Liver (tissue), 9 donors: ENCODE measurements around the gene PALMD. TPM values are rescaled to one million over a fixed set of nuclear protein-coding genes. Genes with fewer than 3 reads are reported as not detected.

Experiments
- DNase-seq: peaks from one replicate; pipeline ENCODE4 v3.0.0-alpha.2; 2017; ENCODE audit warnings: low spot score
- H3K27ac ChIP-seq, 2 donors: one replicate each; pipeline ENCODE4 v1.7.0; 2013; ENCODE audit warnings: inconsistent platforms in 2 of 2, low read length in 2 of 2, control low read depth in 1 of 2, low read depth in 1 of 2, mild to moderate bottlenecking in 1 of 2
- H3K27me3 ChIP-seq, 4 donors: one replicate each; pipeline versions ENCODE4 v1.6.1 to v1.7.0; 2013; ENCODE audit warnings: low read length in 3 of 4, inconsistent platforms in 1 of 4, mild to moderate bottlenecking in 1 of 4, moderate library complexity in 1 of 4; ENCODE audit not compliant: control insufficient read depth in 4 of 4, insufficient read depth in 4 of 4
- H3K36me3 ChIP-seq, 4 donors: one replicate each; pipeline versions ENCODE4 v1.6.1 to v1.7.0; 2013; ENCODE audit warnings: low read length in 3 of 4, mild to moderate bottlenecking in 3 of 4, low read depth in 1 of 4, moderate library complexity in 1 of 4; ENCODE audit not compliant: control insufficient read depth in 4 of 4, insufficient read depth in 3 of 4
- H3K4me1 ChIP-seq, 4 donors: one replicate each; pipeline versions ENCODE4 v1.6.1 to v1.7.0; 2013; ENCODE audit warnings: low read length in 3 of 4, mild to moderate bottlenecking in 3 of 4, moderate library complexity in 1 of 4; ENCODE audit not compliant: control insufficient read depth in 4 of 4, insufficient read depth in 4 of 4
- H3K4me3 ChIP-seq, 3 donors: one replicate each; pipeline versions ENCODE4 v1.6.1 to v1.7.0; 2013; ENCODE audit warnings: low read length in 3 of 3, control low read depth in 1 of 3, low read depth in 1 of 3, mild to moderate bottlenecking in 1 of 3
- H3K9ac ChIP-seq, 2 donors: one replicate each; pipeline ENCODE4 v1.7.0; 2013; ENCODE audit warnings: low read length in 2 of 2, mild to moderate bottlenecking in 2 of 2, moderate library complexity in 2 of 2, control low read depth in 1 of 2, low read depth in 1 of 2
- H3K9me3 ChIP-seq, 4 donors: one replicate each; pipeline versions ENCODE4 v1.6.1 to v1.7.0; 2013; ENCODE audit warnings: low read length in 3 of 4; ENCODE audit not compliant: control insufficient read depth in 4 of 4
- EGR1 ChIP-seq, 2 donors: IDR thresholded peaks; 2 replicates each; pipeline ENCODE4 v1.6.1; 2016 to 2018; ENCODE audit warnings: antibody characterized with exemption in 2 of 2, low read depth in 2 of 2
- FOXA1 ChIP-seq: IDR thresholded peaks from 2 replicates; pipeline ENCODE4 v1.6.1; 2016; ENCODE audit warnings: antibody characterized with exemption
- FOXA2 ChIP-seq: IDR thresholded peaks from 2 replicates; pipeline ENCODE4 v1.6.1; 2016; ENCODE audit warnings: antibody characterized with exemption
- GABPA ChIP-seq, 2 donors: IDR thresholded peaks in 1 of 2; conservative IDR thresholded peaks in 1 of 2; 2 replicates each; pipeline ENCODE4 v1.6.1; 2016; ENCODE audit warnings: antibody characterized with exemption in 2 of 2, mild to moderate bottlenecking in 1 of 2, moderate library complexity in 1 of 2
- HNF4A ChIP-seq, 2 donors: conservative IDR thresholded peaks; 2 replicates each; pipeline ENCODE4 v1.6.1; 2016; ENCODE audit warnings: antibody characterized with exemption in 2 of 2, mild to moderate bottlenecking in 2 of 2
- HNF4G ChIP-seq: IDR thresholded peaks from 2 replicates; pipeline ENCODE4 v1.6.1; 2016; ENCODE audit warnings: antibody characterized with exemption
- JUND ChIP-seq, 2 donors: IDR thresholded peaks; 2 replicates each; pipeline ENCODE4 v1.6.1; 2016; ENCODE audit warnings: antibody characterized with exemption in 2 of 2
- NR2F2 ChIP-seq: IDR thresholded peaks from 2 replicates; pipeline ENCODE4 v1.6.1; 2016; ENCODE audit warnings: antibody characterized with exemption
- RAD21 ChIP-seq, 2 donors: IDR thresholded peaks; 2 replicates each; pipeline ENCODE4 v1.6.1; 2016; ENCODE audit warnings: antibody characterized with exemption in 2 of 2, mild to moderate bottlenecking in 2 of 2
- RXRA ChIP-seq, 2 donors: IDR thresholded peaks; 2 replicates each; pipeline ENCODE4 v1.6.1; 2017 to 2018; ENCODE audit warnings: antibody characterized with exemption in 2 of 2, mild to moderate bottlenecking in 1 of 2
- SP1 ChIP-seq: IDR thresholded peaks from 2 replicates; pipeline ENCODE4 v1.6.1; 2018; ENCODE audit warnings: antibody characterized with exemption, mild to moderate bottlenecking
- TAF1 ChIP-seq: conservative IDR thresholded peaks from 2 replicates; pipeline ENCODE4 v1.6.1; 2016; ENCODE audit warnings: antibody characterized with exemption, mild to moderate bottlenecking
- YY1 ChIP-seq: IDR thresholded peaks from 2 replicates; pipeline ENCODE4 v1.6.1; 2016; ENCODE audit warnings: antibody characterized with exemption, mild to moderate bottlenecking
- whole genome bisulfite sequencing: extraction: QIAGEN DNeasy Blood & Tissue Kit; methylation state at CpG from one replicate; pipeline ENCODE4 v1.1.7; 2013; 5-methylcytosine and 5-hydroxymethylcytosine counted together
- polyA plus RNA-seq, 2 donors: library from polyadenylated mRNA; stranded (reverse) in 1 of 2; unstranded in 1 of 2; fragments of 200-250 nt in 1 of 2; fragments of >200 nt in 1 of 2; fragmentation: Nextera tagmentation in 1 of 2; extraction: Ambion mirVana in 1 of 2; gene quantifications; one replicate each; pipeline versions ENCODE4 v1.2.1 to v1.2.3, GENCODE V29; 2013 to 2015
- total RNA-seq, 2 donors: library from RNA; depleted of rRNA; stranded (reverse); fragments of >200 nt; gene quantifications; one replicate each; pipeline ENCODE4 v1.2.3, GENCODE V29; 2014
- TF ChIP-seq, protein P1 (sequence below): fragments of 150-350 bp; IDR thresholded peaks from 2 replicates; pipeline ENCODE4 v1.5.1; 2017; ENCODE audit warnings: improper control_type of control experiment, low read depth, low read length; ENCODE audit not compliant: missing input control
- TF ChIP-seq, protein P2 (sequence below): IDR thresholded peaks from 2 replicates; pipeline ENCODE4 v1.6.1; 2016; ENCODE audit warnings: antibody characterized with exemption, mild to moderate bottlenecking
- TF ChIP-seq, protein P3 (sequence below): IDR thresholded peaks from 2 replicates; pipeline ENCODE4 v1.6.1; 2016; ENCODE audit warnings: antibody characterized with exemption
- TF ChIP-seq, protein P4 (sequence below): IDR thresholded peaks from 2 replicates; pipeline ENCODE4 v1.6.1; 2016; ENCODE audit warnings: antibody characterized with exemption
- TF ChIP-seq, protein P5 (sequence below): IDR thresholded peaks from 2 replicates; pipeline ENCODE4 v1.6.1; 2016; ENCODE audit warnings: antibody characterized with exemption
- donor health status: healthy.
- donor health status: healthy.
- donor health status: healthy.
- donor health status: healthy.
- donor health status: healthy.

Gene PALMD
- total and polyA plus RNA-seq, 4 donors = 9.7 to 24.0 (median 19.5) TPM

DNA sequence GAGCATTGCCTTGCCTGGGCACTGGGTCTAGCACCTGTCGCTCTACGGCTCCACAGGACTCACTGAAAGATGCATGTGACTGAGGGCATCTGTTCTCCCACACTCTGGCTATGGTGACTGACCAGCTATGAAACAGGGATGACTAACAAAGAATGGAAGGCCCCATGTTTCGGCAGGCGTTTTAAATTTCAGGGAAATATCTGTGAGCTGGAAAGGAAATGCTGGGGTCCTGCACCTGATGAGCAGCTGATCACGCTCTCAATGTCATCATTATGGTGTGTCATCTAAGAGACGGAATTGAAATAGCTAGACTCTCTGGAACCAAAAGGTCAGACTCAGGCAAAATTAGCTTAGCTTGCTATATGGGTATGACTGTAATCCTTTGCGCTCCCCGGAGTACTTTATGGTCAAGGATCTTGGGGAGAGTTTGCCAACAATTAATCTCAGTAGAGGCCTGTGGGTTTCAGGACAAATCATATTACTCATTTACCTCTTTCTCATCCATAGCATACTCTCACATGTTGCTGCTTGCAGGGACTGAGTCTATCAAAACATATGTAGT lies 24.5 kb upstream of the PALMD start:
- Histone ChIP-seq H3K36me3 (no peaks in the 10 kb centered on the region), H3K27me3 (no peaks in the 10 kb centered on the region), H3K4me1 (no peaks in the 10 kb centered on the region), H3K4me3 (no peak overlapping the region), H3K9ac (no peak overlapping the region), H3K9me3 (no peaks in the 10 kb centered on the region), H3K27ac (no peak overlapping the region)
- TF ChIP-seq FOXA1 = no peak
- TF ChIP-seq, protein P1, sequence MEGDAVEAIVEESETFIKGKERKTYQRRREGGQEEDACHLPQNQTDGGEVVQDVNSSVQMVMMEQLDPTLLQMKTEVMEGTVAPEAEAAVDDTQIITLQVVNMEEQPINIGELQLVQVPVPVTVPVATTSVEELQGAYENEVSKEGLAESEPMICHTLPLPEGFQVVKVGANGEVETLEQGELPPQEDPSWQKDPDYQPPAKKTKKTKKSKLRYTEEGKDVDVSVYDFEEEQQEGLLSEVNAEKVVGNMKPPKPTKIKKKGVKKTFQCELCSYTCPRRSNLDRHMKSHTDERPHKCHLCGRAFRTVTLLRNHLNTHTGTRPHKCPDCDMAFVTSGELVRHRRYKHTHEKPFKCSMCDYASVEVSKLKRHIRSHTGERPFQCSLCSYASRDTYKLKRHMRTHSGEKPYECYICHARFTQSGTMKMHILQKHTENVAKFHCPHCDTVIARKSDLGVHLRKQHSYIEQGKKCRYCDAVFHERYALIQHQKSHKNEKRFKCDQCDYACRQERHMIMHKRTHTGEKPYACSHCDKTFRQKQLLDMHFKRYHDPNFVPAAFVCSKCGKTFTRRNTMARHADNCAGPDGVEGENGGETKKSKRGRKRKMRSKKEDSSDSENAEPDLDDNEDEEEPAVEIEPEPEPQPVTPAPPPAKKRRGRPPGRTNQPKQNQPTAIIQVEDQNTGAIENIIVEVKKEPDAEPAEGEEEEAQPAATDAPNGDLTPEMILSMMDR = no peak
- no peak for TF ChIP-seq YY1
- TF ChIP-seq FOXA2 = no peak
- TF ChIP-seq, protein P2, sequence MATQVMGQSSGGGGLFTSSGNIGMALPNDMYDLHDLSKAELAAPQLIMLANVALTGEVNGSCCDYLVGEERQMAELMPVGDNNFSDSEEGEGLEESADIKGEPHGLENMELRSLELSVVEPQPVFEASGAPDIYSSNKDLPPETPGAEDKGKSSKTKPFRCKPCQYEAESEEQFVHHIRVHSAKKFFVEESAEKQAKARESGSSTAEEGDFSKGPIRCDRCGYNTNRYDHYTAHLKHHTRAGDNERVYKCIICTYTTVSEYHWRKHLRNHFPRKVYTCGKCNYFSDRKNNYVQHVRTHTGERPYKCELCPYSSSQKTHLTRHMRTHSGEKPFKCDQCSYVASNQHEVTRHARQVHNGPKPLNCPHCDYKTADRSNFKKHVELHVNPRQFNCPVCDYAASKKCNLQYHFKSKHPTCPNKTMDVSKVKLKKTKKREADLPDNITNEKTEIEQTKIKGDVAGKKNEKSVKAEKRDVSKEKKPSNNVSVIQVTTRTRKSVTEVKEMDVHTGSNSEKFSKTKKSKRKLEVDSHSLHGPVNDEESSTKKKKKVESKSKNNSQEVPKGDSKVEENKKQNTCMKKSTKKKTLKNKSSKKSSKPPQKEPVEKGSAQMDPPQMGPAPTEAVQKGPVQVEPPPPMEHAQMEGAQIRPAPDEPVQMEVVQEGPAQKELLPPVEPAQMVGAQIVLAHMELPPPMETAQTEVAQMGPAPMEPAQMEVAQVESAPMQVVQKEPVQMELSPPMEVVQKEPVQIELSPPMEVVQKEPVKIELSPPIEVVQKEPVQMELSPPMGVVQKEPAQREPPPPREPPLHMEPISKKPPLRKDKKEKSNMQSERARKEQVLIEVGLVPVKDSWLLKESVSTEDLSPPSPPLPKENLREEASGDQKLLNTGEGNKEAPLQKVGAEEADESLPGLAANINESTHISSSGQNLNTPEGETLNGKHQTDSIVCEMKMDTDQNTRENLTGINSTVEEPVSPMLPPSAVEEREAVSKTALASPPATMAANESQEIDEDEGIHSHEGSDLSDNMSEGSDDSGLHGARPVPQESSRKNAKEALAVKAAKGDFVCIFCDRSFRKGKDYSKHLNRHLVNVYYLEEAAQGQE = no peak
- TF ChIP-seq TAF1 = no peak
- TF ChIP-seq EGR1 (IDR thresholded peaks at IDR 0.05; ENCODE audit: low read depth in 2 of 2) = no peak
- no peak for TF ChIP-seq JUND (IDR thresholded peaks at IDR 0.05)
- TF ChIP-seq RXRA (IDR thresholded peaks at IDR 0.05) = no peak
- TF ChIP-seq, protein P3, sequence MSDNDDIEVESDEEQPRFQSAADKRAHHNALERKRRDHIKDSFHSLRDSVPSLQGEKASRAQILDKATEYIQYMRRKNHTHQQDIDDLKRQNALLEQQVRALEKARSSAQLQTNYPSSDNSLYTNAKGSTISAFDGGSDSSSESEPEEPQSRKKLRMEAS = no peak
- no peak for TF ChIP-seq RAD21 (IDR thresholded peaks at IDR 0.05)
- no peak for TF ChIP-seq SP1
- TF ChIP-seq HNF4A (conservative IDR thresholded peaks at IDR 0.05) = no peak
- no peak for TF ChIP-seq HNF4G
- no peak for TF ChIP-seq NR2F2
- TF ChIP-seq, protein P4, sequence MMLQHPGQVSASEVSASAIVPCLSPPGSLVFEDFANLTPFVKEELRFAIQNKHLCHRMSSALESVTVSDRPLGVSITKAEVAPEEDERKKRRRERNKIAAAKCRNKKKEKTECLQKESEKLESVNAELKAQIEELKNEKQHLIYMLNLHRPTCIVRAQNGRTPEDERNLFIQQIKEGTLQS = no peak
- TF ChIP-seq, protein P5, sequence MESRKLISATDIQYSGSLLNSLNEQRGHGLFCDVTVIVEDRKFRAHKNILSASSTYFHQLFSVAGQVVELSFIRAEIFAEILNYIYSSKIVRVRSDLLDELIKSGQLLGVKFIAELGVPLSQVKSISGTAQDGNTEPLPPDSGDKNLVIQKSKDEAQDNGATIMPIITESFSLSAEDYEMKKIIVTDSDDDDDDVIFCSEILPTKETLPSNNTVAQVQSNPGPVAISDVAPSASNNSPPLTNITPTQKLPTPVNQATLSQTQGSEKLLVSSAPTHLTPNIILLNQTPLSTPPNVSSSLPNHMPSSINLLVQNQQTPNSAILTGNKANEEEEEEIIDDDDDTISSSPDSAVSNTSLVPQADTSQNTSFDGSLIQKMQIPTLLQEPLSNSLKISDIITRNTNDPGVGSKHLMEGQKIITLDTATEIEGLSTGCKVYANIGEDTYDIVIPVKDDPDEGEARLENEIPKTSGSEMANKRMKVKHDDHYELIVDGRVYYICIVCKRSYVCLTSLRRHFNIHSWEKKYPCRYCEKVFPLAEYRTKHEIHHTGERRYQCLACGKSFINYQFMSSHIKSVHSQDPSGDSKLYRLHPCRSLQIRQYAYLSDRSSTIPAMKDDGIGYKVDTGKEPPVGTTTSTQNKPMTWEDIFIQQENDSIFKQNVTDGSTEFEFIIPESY = no peak
- no peak for TF ChIP-seq GABPA (IDR thresholded peaks at IDR 0.05 in 1 of 2, conservative IDR thresholded peaks at IDR 0.05 in 1 of 2)
- 96% methylated on average over 8 of the region's 8 CpGs for WGBS
- no peak for DNase-seq
